ENCODE measurements around the gene GNAI3.

DNA sequence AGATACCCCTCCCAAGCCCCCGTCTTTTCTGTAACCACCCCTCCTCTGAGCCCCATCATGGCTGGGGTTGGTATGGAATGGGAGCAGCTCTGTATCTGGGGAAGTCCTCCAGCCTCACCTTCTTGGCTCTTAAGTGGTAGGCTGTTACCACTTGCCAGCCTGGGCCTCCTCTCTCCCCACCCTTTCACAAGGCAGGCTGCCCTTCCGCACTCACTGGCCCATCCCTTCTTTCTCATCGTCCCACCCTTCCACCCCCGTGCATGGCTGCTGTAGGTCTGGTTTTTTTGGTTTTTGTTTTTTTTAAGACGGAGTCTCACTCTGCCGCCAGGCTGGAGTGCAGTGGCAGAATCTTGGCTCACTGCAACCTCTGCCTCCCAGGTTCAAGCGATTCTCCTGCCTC is 49.3 kb upstream of the GNAI3 start:
- TF ChIP-seq YY1 (IDR thresholded peaks at IDR 0.05; ENCODE audit: low read depth, low read length) (no peak), POLR2AphosphoS5 (IDR thresholded peaks at IDR 0.05; ENCODE audit: low read depth, low read length) (no peak), CBX5 (IDR thresholded peaks at IDR 0.05; ENCODE audit: low read depth, low read length) (no peak), KDM1A (IDR thresholded peaks at IDR 0.05; ENCODE audit: borderline replicate concordance, low read length) (no peak), EZH2 (IDR thresholded peaks at IDR 0.05; ENCODE audit: low read depth, low read length, severe bottlenecking) (no peak), JUN (IDR thresholded peaks at IDR 0.05; ENCODE audit: low read depth, low read length) (no peak), SAP30 (IDR thresholded peaks at IDR 0.05; ENCODE audit: insufficient read depth, insufficient replicate concordance, low read length) (no peak)
- TF ChIP-seq, protein P1, sequence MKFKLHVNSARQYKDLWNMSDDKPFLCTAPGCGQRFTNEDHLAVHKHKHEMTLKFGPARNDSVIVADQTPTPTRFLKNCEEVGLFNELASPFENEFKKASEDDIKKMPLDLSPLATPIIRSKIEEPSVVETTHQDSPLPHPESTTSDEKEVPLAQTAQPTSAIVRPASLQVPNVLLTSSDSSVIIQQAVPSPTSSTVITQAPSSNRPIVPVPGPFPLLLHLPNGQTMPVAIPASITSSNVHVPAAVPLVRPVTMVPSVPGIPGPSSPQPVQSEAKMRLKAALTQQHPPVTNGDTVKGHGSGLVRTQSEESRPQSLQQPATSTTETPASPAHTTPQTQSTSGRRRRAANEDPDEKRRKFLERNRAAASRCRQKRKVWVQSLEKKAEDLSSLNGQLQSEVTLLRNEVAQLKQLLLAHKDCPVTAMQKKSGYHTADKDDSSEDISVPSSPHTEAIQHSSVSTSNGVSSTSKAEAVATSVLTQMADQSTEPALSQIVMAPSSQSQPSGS (IDR thresholded peaks at IDR 0.05; ENCODE audit: low read length) = no peak
- TF ChIP-seq, protein P2, sequence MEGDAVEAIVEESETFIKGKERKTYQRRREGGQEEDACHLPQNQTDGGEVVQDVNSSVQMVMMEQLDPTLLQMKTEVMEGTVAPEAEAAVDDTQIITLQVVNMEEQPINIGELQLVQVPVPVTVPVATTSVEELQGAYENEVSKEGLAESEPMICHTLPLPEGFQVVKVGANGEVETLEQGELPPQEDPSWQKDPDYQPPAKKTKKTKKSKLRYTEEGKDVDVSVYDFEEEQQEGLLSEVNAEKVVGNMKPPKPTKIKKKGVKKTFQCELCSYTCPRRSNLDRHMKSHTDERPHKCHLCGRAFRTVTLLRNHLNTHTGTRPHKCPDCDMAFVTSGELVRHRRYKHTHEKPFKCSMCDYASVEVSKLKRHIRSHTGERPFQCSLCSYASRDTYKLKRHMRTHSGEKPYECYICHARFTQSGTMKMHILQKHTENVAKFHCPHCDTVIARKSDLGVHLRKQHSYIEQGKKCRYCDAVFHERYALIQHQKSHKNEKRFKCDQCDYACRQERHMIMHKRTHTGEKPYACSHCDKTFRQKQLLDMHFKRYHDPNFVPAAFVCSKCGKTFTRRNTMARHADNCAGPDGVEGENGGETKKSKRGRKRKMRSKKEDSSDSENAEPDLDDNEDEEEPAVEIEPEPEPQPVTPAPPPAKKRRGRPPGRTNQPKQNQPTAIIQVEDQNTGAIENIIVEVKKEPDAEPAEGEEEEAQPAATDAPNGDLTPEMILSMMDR (IDR thresholded peaks at IDR 0.05; ENCODE audit: control extremely low read depth in 1 of 3, insufficient read depth in 1 of 3, low read depth in 1 of 3, low read length in 3 of 3) = no peak

Measured in H1 (cell line).